ENCODE results near the gene SULT1C3. TPM values are rescaled to one million over a fixed set of nuclear protein-coding genes. Genes with fewer than 3 reads are reported as not detected.

The SULT1C3 gene
- total RNA-seq, 1 experiment from 2014 or later = not detected

GRCh38 chr2:108226564-108226963, 13.2 kb upstream of the SULT1C3 start:
- DNase-seq = no peak
- Histone ChIP-seq H3K36me3 (no peaks in the 10 kb centered on the region), H3K27ac (no peak overlapping the region), H3K4me1 (no peaks in the 10 kb centered on the region), H3K27me3 (no peaks in the 10 kb centered on the region), H3K9me3 (replicated peaks) (0 out of 2 replicates have a peak, but pooled peaks cover 2% of the 10 kb centered on the region), H3K4me3 (no peak overlapping the region)

- H3K9me3 ChIP-seq (replicated peaks) = no peaks in the 10 kb centered on the region
- H3K36me3 ChIP-seq = no peaks in the 10 kb centered on the region
- H3K4me1 ChIP-seq = no peaks in the 10 kb centered on the region
- no peak overlapping the region for H3K4me3 ChIP-seq
- H3K27me3 ChIP-seq = peaks cover 2% of the 10 kb centered on the region; the same call in 1 of the 2 replicates
- H3K27ac ChIP-seq = no peak overlapping the region
- no peak for DNase-seq
Measured at GRCh38 chr2:108228006-108228405, 11.8 kb upstream of the SULT1C3 start.

- DNase-seq = no peak
- H3K27ac ChIP-seq = no peak overlapping the region
- H3K9me3 ChIP-seq (replicated peaks) = no peaks in the 10 kb centered on the region
- H3K4me3 ChIP-seq = no peak overlapping the region
- peaks cover 2% of the 10 kb centered on the region; the same call in 1 of the 2 replicates for H3K27me3 ChIP-seq
- no peaks in the 10 kb centered on the region for H3K4me1 ChIP-seq
- no peaks in the 10 kb centered on the region for H3K36me3 ChIP-seq
Measured at GRCh38 chr2:108228537-108228936, 11.2 kb upstream of the SULT1C3 start.

- Histone ChIP-seq H3K9me3 (replicated peaks) (no peaks in the 10 kb centered on the region), H3K36me3 (no peaks in the 10 kb centered on the region), H3K4me1 (no peaks in the 10 kb centered on the region), H3K4me3 (no peak overlapping the region), H3K27ac (no peak overlapping the region), H3K27me3 (peaks cover 2% of the 10 kb centered on the region; the same call in 1 of the 2 replicates)
- DNase-seq = no peak
Measured at GRCh38 chr2:108229875-108230274, 9.9 kb upstream of the SULT1C3 start.

- no peaks in the 10 kb centered on the region; the same call in 1 of the 2 replicates for H3K9me3 ChIP-seq (replicated peaks)
- peaks cover 2% of the 10 kb centered on the region; the same call in 1 of the 2 replicates for H3K27me3 ChIP-seq
- no peak for DNase-seq
- no peak overlapping the region for H3K27ac ChIP-seq
- no peaks in the 10 kb centered on the region for H3K36me3 ChIP-seq
- H3K4me1 ChIP-seq = no peaks in the 10 kb centered on the region
- no peak overlapping the region for H3K4me3 ChIP-seq
Measured at GRCh38 chr2:108235577-108235976, 4.2 kb upstream of the SULT1C3 start.

GRCh38 chr2:108236676-108237335, 3.0 kb upstream of the SULT1C3 start:
- DNase-seq = no peak

GRCh38 chr2:108240966-108241365, 1.2 kb downstream of the SULT1C3 start:
- no peak for DNase-seq

More at GRCh38 chr2:108236676-108237335, 3.0 kb upstream of the SULT1C3 start:
- Histone ChIP-seq H3K4me3 (no peak overlapping the region), H3K27me3 (peaks cover 2% of the 10 kb centered on the region; the same call in 1 of the 2 replicates), H3K9me3 (replicated peaks) (no peaks in the 10 kb centered on the region; the same call in 1 of the 2 replicates), H3K4me1 (no peaks in the 10 kb centered on the region), H3K36me3 (no peaks in the 10 kb centered on the region), H3K27ac (no peak overlapping the region)

GRCh38 chr2:108243566-108243965, 3.8 kb downstream of the SULT1C3 start:
- Histone ChIP-seq H3K9me3 (replicated peaks) (peaks cover 5% of the 10 kb centered on the region; the same call in 1 of the 2 replicates), H3K27me3 (no peaks in the 10 kb centered on the region), H3K4me1 (no peaks in the 10 kb centered on the region), H3K27ac (no peak overlapping the region), H3K36me3 (no peaks in the 10 kb centered on the region), H3K4me3 (no peak overlapping the region)
- DNase-seq = no peak

More at GRCh38 chr2:108240966-108241365, 1.2 kb downstream of the SULT1C3 start:
- H3K9me3 ChIP-seq (replicated peaks) = peaks cover 5% of the 10 kb centered on the region
- no peaks in the 10 kb centered on the region for H3K36me3 ChIP-seq
- H3K4me3 ChIP-seq = no peak overlapping the region
- H3K4me1 ChIP-seq = no peaks in the 10 kb centered on the region
- H3K27ac ChIP-seq = no peak overlapping the region
- H3K27me3 ChIP-seq = no peaks in the 10 kb centered on the region

- Histone ChIP-seq H3K27me3 (no peaks in the 10 kb centered on the region), H3K36me3 (no peaks in the 10 kb centered on the region), H3K27ac (no peak overlapping the region), H3K4me3 (no peak overlapping the region), H3K9me3 (replicated peaks) (peaks cover 5% of the 10 kb centered on the region; the same call in 1 of the 2 replicates), H3K4me1 (no peaks in the 10 kb centered on the region)
- DNase-seq = no peak
Measured at GRCh38 chr2:108244667-108245414, 5.1 kb downstream of the SULT1C3 start.

GRCh38 chr2:108253106-108253505, 13.3 kb downstream of the SULT1C3 start:
- Histone ChIP-seq H3K27me3 (no peaks in the 10 kb centered on the region), H3K9me3 (replicated peaks) (no peaks in the 10 kb centered on the region), H3K4me1 (no peaks in the 10 kb centered on the region), H3K36me3 (no peaks in the 10 kb centered on the region), H3K4me3 (no peak overlapping the region), H3K27ac (no peak overlapping the region)
- no peak for DNase-seq

- no peaks in the 10 kb centered on the region for H3K27me3 ChIP-seq
- no peak overlapping the region for H3K4me3 ChIP-seq
- DNase-seq = no peak
- H3K36me3 ChIP-seq = no peaks in the 10 kb centered on the region
- H3K27ac ChIP-seq = no peak overlapping the region
- H3K4me1 ChIP-seq = no peaks in the 10 kb centered on the region
- H3K9me3 ChIP-seq (replicated peaks) = no peaks in the 10 kb centered on the region
Measured at GRCh38 chr2:108257757-108258331, 18.1 kb downstream of the SULT1C3 start.

GRCh38 chr2:108260773-108261172, 21.0 kb downstream of the SULT1C3 start:
- H3K27ac ChIP-seq = no peak overlapping the region
- DNase-seq = no peak
- H3K36me3 ChIP-seq = no peaks in the 10 kb centered on the region
- H3K27me3 ChIP-seq = no peaks in the 10 kb centered on the region; the same call in 1 of the 2 replicates
- no peaks in the 10 kb centered on the region for H3K9me3 ChIP-seq (replicated peaks)
- H3K4me1 ChIP-seq = no peaks in the 10 kb centered on the region
- H3K4me3 ChIP-seq = no peak overlapping the region

- Histone ChIP-seq H3K27me3 (no peaks in the 10 kb centered on the region; the same call in 1 of the 2 replicates), H3K4me1 (no peaks in the 10 kb centered on the region), H3K9me3 (replicated peaks) (no peaks in the 10 kb centered on the region), H3K4me3 (no peak overlapping the region), H3K36me3 (no peaks in the 10 kb centered on the region), H3K27ac (no peak overlapping the region)
- DNase-seq = no peak
Measured at GRCh38 chr2:108262036-108262435, 22.3 kb downstream of the SULT1C3 start.

GRCh38 chr2:108263401-108263800, 23.6 kb downstream of the SULT1C3 start:
- no peaks in the 10 kb centered on the region for H3K9me3 ChIP-seq (replicated peaks)
- no peak overlapping the region for H3K27ac ChIP-seq
- no peaks in the 10 kb centered on the region for H3K4me1 ChIP-seq
- no peaks in the 10 kb centered on the region; the same call in 1 of the 2 replicates for H3K27me3 ChIP-seq
- no peak overlapping the region for H3K4me3 ChIP-seq
- no peak for DNase-seq
- no peaks in the 10 kb centered on the region for H3K36me3 ChIP-seq

- no peak for DNase-seq
- Histone ChIP-seq H3K27me3 (no peaks in the 10 kb centered on the region; the same call in 1 of the 2 replicates), H3K27ac (no peak overlapping the region), H3K36me3 (no peaks in the 10 kb centered on the region), H3K9me3 (replicated peaks) (no peaks in the 10 kb centered on the region), H3K4me1 (no peaks in the 10 kb centered on the region), H3K4me3 (no peak overlapping the region)
Measured at GRCh38 chr2:108266218-108266617, 26.4 kb downstream of the SULT1C3 start.
